ENCODE results near the gene HJURP.

DNA sequence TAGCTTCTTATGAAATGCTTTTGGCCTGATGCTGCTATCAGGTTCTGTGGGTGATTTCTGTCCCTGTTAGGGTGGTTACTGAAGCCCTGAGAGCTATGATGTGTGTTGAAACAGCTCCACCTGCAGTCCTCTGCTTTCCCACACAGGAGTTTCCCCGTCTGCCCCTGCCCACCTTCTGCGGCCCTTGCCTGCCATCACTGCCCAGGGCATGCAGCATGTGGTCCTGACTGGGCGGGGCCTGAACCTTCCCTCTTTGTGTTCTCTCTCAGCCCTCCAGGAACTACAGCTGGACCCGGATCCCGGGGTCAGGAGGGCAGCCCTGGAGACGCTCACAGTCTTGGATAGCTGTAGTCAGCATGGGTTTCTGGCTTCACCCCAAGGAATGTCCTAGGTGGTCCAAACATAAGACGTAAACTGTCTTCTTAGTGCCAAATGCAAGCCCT lies 21.4 kb downstream of the HJURP start:
- no peak for TF ChIP-seq POLR2AphosphoS5 (IDR thresholded peaks at IDR 0.05)
- TF ChIP-seq EP300 (IDR thresholded peaks at IDR 0.05) = no peak

Measured in esophagus muscularis mucosa (tissue), 3 donors.